Fibroblast of the aortic adventitia (primary cell): ENCODE measurements around the gene ULK4. TPM values are rescaled to one million over a fixed set of nuclear protein-coding genes. Genes with fewer than 3 reads are reported as not detected.

Experiments
- DNase-seq: peaks from one replicate; pipeline ENCODE4 v3.0.0-alpha.2; 2010; ENCODE audit warnings: low read depth
- H3K4me3 ChIP-seq: 2 replicates; pipeline ENCODE4 v1.5.1; 2011; ENCODE audit warnings: low read depth, mild to moderate bottlenecking, control low read depth, low read length, moderate library complexity
- CTCF ChIP-seq: IDR thresholded peaks from 2 replicates; pipeline ENCODE4 v1.5.1; 2011; ENCODE audit warnings: mild to moderate bottlenecking, low read length, control low read depth, inconsistent platforms; ENCODE audit not compliant: insufficient read depth
- total RNA-seq: library from RNA; depleted of rRNA; stranded (reverse); fragments of >200 nt; gene quantifications from 2 replicates; pipeline ENCODE4 v1.2.3, GENCODE V29; 2012; ENCODE audit warnings: low replicate concordance

ULK4 gene
- total RNA-seq, 1 donor = 16.1 TPM

GRCh38 chr3:41627477-41628087 lies 334.3 kb downstream of the ULK4 start:
- no peak overlapping the region for H3K4me3 ChIP-seq
- DNase-seq = no peak
- no peak for TF ChIP-seq CTCF

GRCh38 chr3:41612853-41613252 lies 349.1 kb downstream of the ULK4 start:
- no peak for TF ChIP-seq CTCF
- no peak for DNase-seq
- H3K4me3 ChIP-seq = no peak overlapping the region

GRCh38 chr3:41611008-41611407 lies 350.9 kb downstream of the ULK4 start:
- H3K4me3 ChIP-seq = no peak overlapping the region
- DNase-seq = no peak
- no peak for TF ChIP-seq CTCF

- no peak for TF ChIP-seq CTCF
- H3K4me3 ChIP-seq = no peak overlapping the region
- no peak for DNase-seq
These were observed 353.6 kb downstream of the ULK4 start for GRCh38 chr3:41608347-41608746.

GRCh38 chr3:41603807-41604206 lies 358.1 kb downstream of the ULK4 start:
- no peak overlapping the region for H3K4me3 ChIP-seq
- TF ChIP-seq CTCF = no peak
- no peak for DNase-seq

GRCh38 chr3:41602121-41602520 lies 359.8 kb downstream of the ULK4 start:
- no peak overlapping the region for H3K4me3 ChIP-seq
- TF ChIP-seq CTCF = no peak
- no peak for DNase-seq

- no peak overlapping the region for H3K4me3 ChIP-seq
- TF ChIP-seq CTCF = no peak
- no peak for DNase-seq
These were observed 360.4 kb downstream of the ULK4 start for GRCh38 chr3:41601404-41601987.
